Measurements from ENCODE around the gene S100A16. TPM values are rescaled to one million over a fixed set of nuclear protein-coding genes. Genes with fewer than 3 reads are reported as not detected.
"Not testable (repeated sequence)": the region's sequence is repeated elsewhere in the genome, so short reads cannot be mapped to it uniquely, and the experiment has no call there.

S100A16 gene
- total and polyA plus RNA-seq, 2 donors (not counting 1 experiment from before 2014, with no cell fraction given): 121 to 182 TPM

DNA sequence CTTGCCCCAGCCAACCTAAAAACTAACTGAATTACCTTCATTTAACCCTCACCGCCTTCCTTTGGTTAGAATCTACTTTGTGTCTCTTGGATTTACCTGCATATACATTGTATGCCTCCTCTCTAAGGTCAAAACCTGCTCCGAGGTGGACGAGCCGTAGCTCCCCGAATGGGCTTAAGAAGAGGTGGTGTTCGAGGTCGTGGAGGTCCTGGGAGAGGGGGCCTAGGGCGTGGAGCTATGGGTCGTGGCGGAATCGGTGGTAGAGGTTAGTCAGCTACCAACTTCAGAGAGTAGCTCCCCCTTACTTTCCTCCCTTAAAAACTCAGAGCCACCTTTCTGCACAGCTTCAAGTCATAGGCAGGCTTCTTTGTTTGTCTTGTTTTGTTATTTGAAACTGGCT is 30.2 kb upstream of the S100A16 start:
- H3K79me2 ChIP-seq (ENCODE audit: control insufficient read depth, insufficient read depth, low read length): peaks cover 3% of the 10 kb centered on the region
- H3K36me3 ChIP-seq (ENCODE audit: control insufficient read depth, insufficient read depth, low read length): peaks cover 21% of the 10 kb centered on the region

DNA sequence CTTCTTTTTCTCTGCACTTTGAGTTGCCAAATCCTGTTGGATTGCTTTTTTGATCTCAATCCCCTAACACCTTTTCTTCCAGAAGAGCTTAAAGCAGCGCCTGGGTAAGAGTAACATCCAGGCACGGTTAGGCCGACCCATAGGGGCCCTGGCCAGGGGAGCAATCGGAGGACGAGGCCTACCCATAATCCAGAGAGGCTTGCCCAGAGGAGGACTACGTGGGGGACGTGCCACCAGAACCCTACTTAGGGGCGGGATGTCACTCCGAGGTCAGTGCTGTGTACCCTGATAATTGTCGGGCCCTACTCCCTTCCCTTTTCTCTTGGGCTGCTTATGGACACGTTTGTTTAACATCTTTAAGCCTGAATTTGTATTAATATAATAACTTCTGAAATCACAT is 29.2 kb upstream of the S100A16 start:
- Histone ChIP-seq H3K4me2 (ENCODE audit: extremely low read depth, insufficient read depth, low read length) (no peak overlapping the region), H3K4me1 (ENCODE audit: control insufficient read depth, extremely low read depth, insufficient read depth, low read length) (no peaks in the 10 kb centered on the region), H3K27ac (ENCODE audit: insufficient read depth, low read length) (no peak overlapping the region), H3K9me3 (ENCODE audit: control insufficient read depth, insufficient read depth, low read depth, low read length) (no peaks in the 10 kb centered on the region), H3K36me3 (ENCODE audit: control insufficient read depth, insufficient read depth, low read length) (peaks cover 25% of the 10 kb centered on the region), H3K27me3 (ENCODE audit: control insufficient read depth, insufficient read depth, low read length) (no peaks in the 10 kb centered on the region), H2AFZ (ENCODE audit: low read length) (no peak overlapping the region), H3K79me2 (ENCODE audit: control insufficient read depth, insufficient read depth, low read length) (peaks cover 8% of the 10 kb centered on the region), H3K4me3 (replicated peaks in 1 of 4; ENCODE audit: control extremely low read depth in 1 of 4, insufficient read depth in 1 of 4, low read depth in 3 of 4, low read length in 4 of 4) (no peak overlapping the region), H3K9ac (ENCODE audit: insufficient read depth, low read length) (no peak overlapping the region), H4K20me1 (ENCODE audit: control insufficient read depth, extremely low read depth, insufficient read depth, low read length) (no peaks in the 10 kb centered on the region)
- TF ChIP-seq, protein P1, sequence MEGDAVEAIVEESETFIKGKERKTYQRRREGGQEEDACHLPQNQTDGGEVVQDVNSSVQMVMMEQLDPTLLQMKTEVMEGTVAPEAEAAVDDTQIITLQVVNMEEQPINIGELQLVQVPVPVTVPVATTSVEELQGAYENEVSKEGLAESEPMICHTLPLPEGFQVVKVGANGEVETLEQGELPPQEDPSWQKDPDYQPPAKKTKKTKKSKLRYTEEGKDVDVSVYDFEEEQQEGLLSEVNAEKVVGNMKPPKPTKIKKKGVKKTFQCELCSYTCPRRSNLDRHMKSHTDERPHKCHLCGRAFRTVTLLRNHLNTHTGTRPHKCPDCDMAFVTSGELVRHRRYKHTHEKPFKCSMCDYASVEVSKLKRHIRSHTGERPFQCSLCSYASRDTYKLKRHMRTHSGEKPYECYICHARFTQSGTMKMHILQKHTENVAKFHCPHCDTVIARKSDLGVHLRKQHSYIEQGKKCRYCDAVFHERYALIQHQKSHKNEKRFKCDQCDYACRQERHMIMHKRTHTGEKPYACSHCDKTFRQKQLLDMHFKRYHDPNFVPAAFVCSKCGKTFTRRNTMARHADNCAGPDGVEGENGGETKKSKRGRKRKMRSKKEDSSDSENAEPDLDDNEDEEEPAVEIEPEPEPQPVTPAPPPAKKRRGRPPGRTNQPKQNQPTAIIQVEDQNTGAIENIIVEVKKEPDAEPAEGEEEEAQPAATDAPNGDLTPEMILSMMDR (conservative IDR thresholded peaks at IDR 0.05 in 1 of 2, IDR thresholded peaks at IDR 0.05 in 1 of 2; ENCODE audit: low read depth in 1 of 2, low read length in 2 of 2): no peak
- TF ChIP-seq EZH2 (IDR thresholded peaks at IDR 0.05; ENCODE audit: low read length, missing control alignments): no peak
- no peak for DNase-seq (ENCODE audit: low read depth in 2 of 2)

More for the DNA sequence above, 30.2 kb upstream of the S100A16 start:
- Histone ChIP-seq H3K9ac (ENCODE audit: insufficient read depth, low read length) (no peak overlapping the region), H3K4me1 (ENCODE audit: control insufficient read depth, extremely low read depth, insufficient read depth, low read length) (no peaks in the 10 kb centered on the region), H3K4me2 (ENCODE audit: extremely low read depth, insufficient read depth, low read length) (no peak overlapping the region), H3K27ac (ENCODE audit: insufficient read depth, low read length) (no peak overlapping the region), H3K27me3 (ENCODE audit: control insufficient read depth, insufficient read depth, low read length) (no peaks in the 10 kb centered on the region), H2AFZ (ENCODE audit: low read length) (no peak overlapping the region), H4K20me1 (ENCODE audit: control insufficient read depth, extremely low read depth, insufficient read depth, low read length) (no peaks in the 10 kb centered on the region), H3K9me3 (ENCODE audit: control insufficient read depth, insufficient read depth, low read depth, low read length) (no peaks in the 10 kb centered on the region), H3K4me3 (replicated peaks in 1 of 4; ENCODE audit: control extremely low read depth in 1 of 4, insufficient read depth in 1 of 4, low read depth in 3 of 4, low read length in 4 of 4) (no peak overlapping the region)
- no peak for DNase-seq (ENCODE audit: low read depth in 2 of 2)
- TF ChIP-seq, protein P1 (conservative IDR thresholded peaks at IDR 0.05 in 1 of 2, IDR thresholded peaks at IDR 0.05 in 1 of 2; ENCODE audit: low read depth in 1 of 2, low read length in 2 of 2): no peak
- TF ChIP-seq EZH2 (IDR thresholded peaks at IDR 0.05; ENCODE audit: low read length, missing control alignments): no peak

DNA sequence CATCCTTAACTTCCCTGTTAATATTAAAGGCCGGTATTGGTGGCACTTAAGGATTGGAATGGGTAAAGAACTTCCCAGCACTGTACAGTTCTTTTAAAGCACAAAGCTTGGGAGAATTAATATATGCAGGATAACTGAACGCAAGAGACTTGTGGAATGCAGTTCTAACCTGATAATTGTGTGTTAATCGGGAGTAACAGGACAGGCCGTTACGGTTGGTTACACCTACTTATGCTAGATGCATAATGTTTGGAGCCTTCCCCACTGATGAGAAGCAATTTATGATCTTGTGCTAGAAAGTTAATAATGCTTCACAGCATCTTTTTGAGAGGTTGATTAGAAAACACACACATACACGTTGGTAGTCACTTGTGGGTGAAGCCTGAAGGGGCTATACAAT is 27.9 kb upstream of the S100A16 start:
- Histone ChIP-seq H3K36me3 (ENCODE audit: control insufficient read depth, insufficient read depth, low read length) (peaks cover 31% of the 10 kb centered on the region), H3K9me3 (ENCODE audit: control insufficient read depth, insufficient read depth, low read depth, low read length) (no peaks in the 10 kb centered on the region), H2AFZ (ENCODE audit: low read length) (no peak overlapping the region), H4K20me1 (ENCODE audit: control insufficient read depth, extremely low read depth, insufficient read depth, low read length) (no peaks in the 10 kb centered on the region), H3K4me2 (ENCODE audit: extremely low read depth, insufficient read depth, low read length) (no peak overlapping the region), H3K4me3 (replicated peaks in 1 of 4; ENCODE audit: control extremely low read depth in 1 of 4, insufficient read depth in 1 of 4, low read depth in 3 of 4, low read length in 4 of 4) (no peak overlapping the region), H3K79me2 (ENCODE audit: control insufficient read depth, insufficient read depth, low read length) (peaks cover 20% of the 10 kb centered on the region), H3K4me1 (ENCODE audit: control insufficient read depth, extremely low read depth, insufficient read depth, low read length) (no peaks in the 10 kb centered on the region), H3K27me3 (ENCODE audit: control insufficient read depth, insufficient read depth, low read length) (no peaks in the 10 kb centered on the region), H3K27ac (ENCODE audit: insufficient read depth, low read length) (no peak overlapping the region), H3K9ac (ENCODE audit: insufficient read depth, low read length) (no peak overlapping the region)
- DNase-seq (ENCODE audit: low read depth in 2 of 2): no peak
- no peak for TF ChIP-seq EZH2 (IDR thresholded peaks at IDR 0.05; ENCODE audit: low read length, missing control alignments)
- TF ChIP-seq, protein P1 (conservative IDR thresholded peaks at IDR 0.05 in 1 of 2, IDR thresholded peaks at IDR 0.05 in 1 of 2; ENCODE audit: low read depth in 1 of 2, low read length in 2 of 2): no peak

DNA sequence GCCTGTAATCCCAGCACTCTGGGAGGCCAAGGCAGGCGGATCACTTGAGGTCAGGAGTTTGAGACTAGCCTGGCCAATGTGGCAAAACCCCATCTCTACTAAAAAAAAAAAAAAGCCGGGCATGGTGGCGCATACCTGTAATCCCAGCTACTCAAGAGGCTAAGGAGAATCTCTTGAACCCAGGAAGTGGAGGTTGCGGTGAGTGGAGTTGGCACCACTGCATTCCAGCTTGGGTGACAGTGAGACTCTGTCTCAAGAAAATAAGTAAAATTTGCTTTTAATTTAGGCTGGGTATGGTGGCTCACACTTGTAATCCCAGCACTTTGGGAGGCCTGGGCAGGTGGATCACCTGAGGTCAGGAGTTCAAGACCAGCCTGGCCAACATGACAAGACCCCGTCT is 27.3 kb upstream of the S100A16 start:
- H3K36me3 ChIP-seq (ENCODE audit: control insufficient read depth, insufficient read depth, low read length): peaks cover 31% of the 10 kb centered on the region
- H3K79me2 ChIP-seq (ENCODE audit: control insufficient read depth, insufficient read depth, low read length): peaks cover 27% of the 10 kb centered on the region
- not testable (repeated sequence) for H3K9ac ChIP-seq (ENCODE audit: insufficient read depth, low read length); H3K27me3 ChIP-seq (ENCODE audit: control insufficient read depth, insufficient read depth, low read length); H4K20me1 ChIP-seq (ENCODE audit: control insufficient read depth, extremely low read depth, insufficient read depth, low read length); H2AFZ ChIP-seq (ENCODE audit: low read length); H3K4me3 ChIP-seq (replicated peaks in 1 of 4; ENCODE audit: control extremely low read depth in 1 of 4, insufficient read depth in 1 of 4, low read depth in 3 of 4, low read length in 4 of 4); H3K4me2 ChIP-seq (ENCODE audit: extremely low read depth, insufficient read depth, low read length); DNase-seq (ENCODE audit: low read depth in 2 of 2); H3K9me3 ChIP-seq (ENCODE audit: control insufficient read depth, insufficient read depth, low read depth, low read length); H3K27ac ChIP-seq (ENCODE audit: insufficient read depth, low read length); H3K4me1 ChIP-seq (ENCODE audit: control insufficient read depth, extremely low read depth, insufficient read depth, low read length)
